ENCODE results near the gene NYNRIN. TPM values are rescaled to one million over a fixed set of nuclear protein-coding genes. Genes with fewer than 3 reads are reported as not detected.

The NYNRIN gene
- total and polyA plus RNA-seq, 10 of the 15 experiments (the other 5 are each of a cell fraction or from before 2014, with no cell fraction given): under 0.01 to 0.15 (median 0.01) TPM; not detected in 5

DNA sequence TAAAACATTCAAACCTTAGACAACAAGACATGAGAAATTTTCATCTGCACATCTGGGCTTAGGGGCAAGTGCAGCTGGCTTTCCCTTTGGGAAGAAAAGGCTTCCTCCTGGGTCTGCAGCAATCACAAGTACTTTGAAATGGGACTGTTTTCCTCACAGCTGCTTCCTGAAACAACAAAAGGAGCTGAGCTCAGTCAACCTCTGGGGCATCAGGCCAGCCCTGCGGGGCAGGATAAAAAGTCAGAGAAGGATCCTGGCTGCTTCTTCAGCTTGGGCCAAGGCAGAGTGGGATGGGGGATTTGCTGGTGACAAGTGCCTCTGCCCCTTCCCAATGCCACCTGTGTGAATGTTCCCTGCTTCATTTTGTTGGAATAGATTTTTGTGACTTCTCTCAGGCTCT, 59.9 kb downstream of the NYNRIN start:
- Histone ChIP-seq H3K4me2 (ENCODE audit: control insufficient read depth, insufficient read depth) (no peak overlapping the region), H3K4me3 (no peak overlapping the region), H3K27ac (ENCODE audit: control insufficient read depth, insufficient read depth) (no peak overlapping the region), H3K9me3 (replicated peaks; ENCODE audit: control insufficient read depth, insufficient read depth, low read length) (no peaks in the 10 kb centered on the region; the same call in 2 of the 3 replicates), H3K9ac (ENCODE audit: control insufficient read depth, insufficient read depth, low read length) (no peak overlapping the region), H3K36me3 (ENCODE audit: control insufficient read depth in 2 of 2, insufficient read depth in 2 of 2, low read length in 1 of 2) (no peaks in the 10 kb centered on the region), H3K27me3 (replicated peaks in 1 of 2; ENCODE audit: control insufficient read depth in 2 of 2, insufficient read depth in 2 of 2, low read length in 1 of 2) (no peaks in the 10 kb centered on the region), H3K79me2 (ENCODE audit: control insufficient read depth, insufficient read depth, low read length) (no peaks in the 10 kb centered on the region), H3K4me1 (ENCODE audit: control insufficient read depth, insufficient read depth, low read length) (peaks cover 6% of the 10 kb centered on the region), H4K20me1 (ENCODE audit: control insufficient read depth, insufficient read depth) (no peaks in the 10 kb centered on the region), H2AFZ (ENCODE audit: control insufficient read depth, low read depth, low read length) (no peak overlapping the region)
- intact Hi-C loops (cut with micrococcal nuclease; ENCODE audit: unreplicated experiment) (no loop called here), in situ Hi-C loops (cut with MboI) (no loop called here)
- TF ChIP-seq HDGF (IDR thresholded peaks at IDR 0.05) (no peak), CHD2 (IDR thresholded peaks at IDR 0.05; ENCODE audit: borderline replicate concordance, low read depth, low read length) (no peak), ZNF24 (IDR thresholded peaks at IDR 0.05) (no peak), ASH2L (IDR thresholded peaks at IDR 0.05; ENCODE audit: borderline replicate concordance, low read depth) (no peak), SIX5 (IDR thresholded peaks at IDR 0.05; ENCODE audit: low read depth, low read length, severe bottlenecking) (no peak), PAX5 (IDR thresholded peaks at IDR 0.05; ENCODE audit: borderline replicate concordance, low read depth, low read length) (no peak), ZNF384 (IDR thresholded peaks at IDR 0.05; ENCODE audit: borderline replicate concordance, low read depth, low read length) (no peak), ESRRA (IDR thresholded peaks at IDR 0.05; ENCODE audit: low read length) (no peak), STAT1 (conservative IDR thresholded peaks at IDR 0.05) (no peak), ZSCAN29 (IDR thresholded peaks at IDR 0.05) (no peak), RBBP5 (conservative IDR thresholded peaks at IDR 0.05) (no peak), JUNB (IDR thresholded peaks at IDR 0.05) (no peak), NBN (IDR thresholded peaks at IDR 0.05) (no peak), EGR1 (IDR thresholded peaks at IDR 0.05; ENCODE audit: borderline replicate concordance in 1 of 2, low read depth in 2 of 2, low read length in 2 of 2) (no peak), ZNF217 (IDR thresholded peaks at IDR 0.05) (no peak)
- TF ChIP-seq, protein P1, sequence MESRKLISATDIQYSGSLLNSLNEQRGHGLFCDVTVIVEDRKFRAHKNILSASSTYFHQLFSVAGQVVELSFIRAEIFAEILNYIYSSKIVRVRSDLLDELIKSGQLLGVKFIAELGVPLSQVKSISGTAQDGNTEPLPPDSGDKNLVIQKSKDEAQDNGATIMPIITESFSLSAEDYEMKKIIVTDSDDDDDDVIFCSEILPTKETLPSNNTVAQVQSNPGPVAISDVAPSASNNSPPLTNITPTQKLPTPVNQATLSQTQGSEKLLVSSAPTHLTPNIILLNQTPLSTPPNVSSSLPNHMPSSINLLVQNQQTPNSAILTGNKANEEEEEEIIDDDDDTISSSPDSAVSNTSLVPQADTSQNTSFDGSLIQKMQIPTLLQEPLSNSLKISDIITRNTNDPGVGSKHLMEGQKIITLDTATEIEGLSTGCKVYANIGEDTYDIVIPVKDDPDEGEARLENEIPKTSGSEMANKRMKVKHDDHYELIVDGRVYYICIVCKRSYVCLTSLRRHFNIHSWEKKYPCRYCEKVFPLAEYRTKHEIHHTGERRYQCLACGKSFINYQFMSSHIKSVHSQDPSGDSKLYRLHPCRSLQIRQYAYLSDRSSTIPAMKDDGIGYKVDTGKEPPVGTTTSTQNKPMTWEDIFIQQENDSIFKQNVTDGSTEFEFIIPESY (IDR thresholded peaks at IDR 0.05): no peak
- ChIA-PET SMC1A (ENCODE audit: uncharacterized antibody, unreplicated experiment) (interaction anchor here (0.7 kb wide), 1 partner anchor 136 kb away, joined by 3 read pairs; no protein-coding TSS in a partner anchor), POLR2A (no interaction called here), RAD21 (ENCODE audit: unreplicated experiment) (no interaction called here), CTCF (interaction anchor here (1.5 kb wide), 1 partner anchor 22 kb away, joined by 5 read pairs; no protein-coding TSS in a partner anchor)
- no peak for FAIRE-seq
- 90% methylated on average over 1 of the region's 1 CpG for WGBS (ENCODE audit: insufficient coverage, insufficient replicate concordance, low lambda C conversion rate, missing lambda C conversion rate)
- BruUV-seq (replicated peaks): no TSS peak
- DNase-seq (ENCODE audit: low read depth, low spot score): no peak
- ATAC-seq: no peak
